Endothelial cell of umbilical vein (primary cell): ENCODE measurements around the gene MYBBP1A. TPM values are rescaled to one million over a fixed set of nuclear protein-coding genes. Genes with fewer than 3 reads are reported as not detected.

Experiments
- BruUV-seq: library from RNA; stranded (reverse); fragments of 400-500 nt; replicated peaks from 2 replicates; lab custom pipeline; 2021; lab: Mats Ljungman, UMichigan
- CTCF ChIA-PET: fragments of 300-600, 350-600 bp; sonication (Branson Sonifier 250); formaldehyde crosslinking; loops from one replicate; lab custom pipeline; 2021; ENCODE audit warnings: antibody characterized with exemption, inconsistent platforms; lab: Charles Lee
- POLR2A ChIA-PET: fragments of 300-600, 350-600 bp; sonication (Branson Sonifier 250); formaldehyde crosslinking; loops from one replicate; lab custom pipeline; 2021; ENCODE audit warnings: antibody characterized with exemption, inconsistent platforms; lab: Charles Lee
- DNase-seq: peaks from one replicate; pipeline ENCODE4 v3.0.0-alpha.2; 2011; ENCODE audit warnings: low read depth, low spot score
- FAIRE-seq: peaks from 2 replicates; lab custom pipeline; 2011; peaks lifted over from hg19 to GRCh38; lab: Jason Lieb, UNC
- H2AFZ ChIP-seq: 2 replicates; pipeline ENCODE4 v1.6.0; 2012; ENCODE audit warnings: low read depth, low read length, control low read depth, inconsistent platforms
- H3K27ac ChIP-seq: 2 replicates; pipeline ENCODE4 v1.5.1; 2011; ENCODE audit warnings: low read depth, mild to moderate bottlenecking, control low read depth, low read length, moderate library complexity; ENCODE audit not compliant: insufficient read depth
- H3K27me3 ChIP-seq, 2 experiments: 2 replicates each; pipeline versions ENCODE4 v1.6.0 to v1.6.1; 2011; ENCODE audit warnings: low read length in 2 of 2, mixed read lengths in 1 of 2; ENCODE audit not compliant: control insufficient read depth in 2 of 2, insufficient read depth in 2 of 2
- H3K36me3 ChIP-seq, 2 experiments: 2 replicates in 1 of 2; 3 replicates in 1 of 2; pipeline ENCODE4 v1.5.1; 2011; ENCODE audit warnings: low read length in 2 of 2, mild to moderate bottlenecking in 1 of 2, moderate library complexity in 1 of 2; ENCODE audit not compliant: control insufficient read depth in 2 of 2, insufficient read depth in 2 of 2; ENCODE audit errors: extremely low read depth in 1 of 2
- H3K4me1 ChIP-seq: 3 replicates; pipeline ENCODE4 v1.5.1; 2011; ENCODE audit warnings: mild to moderate bottlenecking, low read length; ENCODE audit not compliant: control insufficient read depth, insufficient read depth; ENCODE audit errors: extremely low read depth
- H3K4me2 ChIP-seq: 2 replicates; pipeline ENCODE4 v1.6.1; 2011; ENCODE audit warnings: low read length, control low read depth, mixed read lengths; ENCODE audit not compliant: insufficient read depth
- H3K4me3 ChIP-seq, 3 experiments: fragments of 200-600 bp in 1 of 3; sonication (generic), shearing (Covaris generic) in 1 of 3; replicated peaks in 1 of 3; 2 replicates each; pipeline ENCODE4 v1.5.1; 2011 to 2016; ENCODE audit warnings: control low read depth in 3 of 3, low read length in 3 of 3, mild to moderate bottlenecking in 2 of 3, inconsistent platforms in 1 of 3, low read depth in 1 of 3, moderate library complexity in 1 of 3; ENCODE audit not compliant: insufficient read depth in 1 of 3
- H3K79me2 ChIP-seq: 2 replicates; pipeline ENCODE4 v1.6.0; 2012; ENCODE audit warnings: low read length, inconsistent platforms; ENCODE audit not compliant: control insufficient read depth, insufficient read depth
- H3K9ac ChIP-seq: replicated peaks from 2 replicates; pipeline ENCODE3; 2011; ENCODE audit warnings: low read length, control low read depth; ENCODE audit not compliant: insufficient read depth; ENCODE audit errors: extremely low read depth
- H3K9me1 ChIP-seq: replicated peaks from 3 replicates; pipeline ENCODE4 v1.6.0; 2011; ENCODE audit warnings: mild to moderate bottlenecking, low read length; ENCODE audit not compliant: control insufficient read depth, insufficient read depth; ENCODE audit errors: extremely low read depth
- H3K9me3 ChIP-seq: replicated peaks from 2 replicates; pipeline ENCODE4 v1.5.1; 2012; ENCODE audit warnings: low read length, inconsistent platforms; ENCODE audit not compliant: control insufficient read depth, insufficient read depth
- H4K20me1 ChIP-seq: replicated peaks from 2 replicates; pipeline ENCODE3; 2011; ENCODE audit warnings: mild to moderate bottlenecking, low read length; ENCODE audit not compliant: control insufficient read depth, insufficient read depth; ENCODE audit errors: extremely low read depth
- CTCF ChIP-seq, 2 donors: IDR thresholded peaks; 1 replicate in 1 of 2; 2 replicates in 1 of 2; pipeline ENCODE4 v1.5.1; 2011; ENCODE audit warnings: low read length in 2 of 2, mild to moderate bottlenecking in 2 of 2, moderate library complexity in 2 of 2, control low read depth in 1 of 2, inconsistent platforms in 1 of 2, low read depth in 1 of 2; ENCODE audit not compliant: insufficient read depth in 1 of 2; ENCODE audit errors: extremely low read depth in 1 of 2
- EZH2 ChIP-seq: IDR thresholded peaks from 2 replicates; pipeline ENCODE4 v1.6.1; 2012; ENCODE audit warnings: borderline replicate concordance, low read depth, mild to moderate bottlenecking, moderate library complexity, low read length, inconsistent platforms; ENCODE audit not compliant: severe bottlenecking
- FOS ChIP-seq: IDR thresholded peaks from 2 replicates; pipeline ENCODE4 v1.6.1; 2011; ENCODE audit warnings: mild to moderate bottlenecking, low read length, moderate library complexity, borderline replicate concordance; ENCODE audit not compliant: insufficient read depth
- GATA2 ChIP-seq: IDR thresholded peaks from 2 replicates; pipeline ENCODE4 v1.7.0; 2011; ENCODE audit warnings: low read depth, mild to moderate bottlenecking, moderate library complexity, mixed read lengths, low read length; ENCODE audit not compliant: insufficient read length, insufficient read depth
- JUN ChIP-seq: IDR thresholded peaks from 2 replicates; pipeline ENCODE4 v1.6.1; 2011; ENCODE audit warnings: borderline replicate concordance, low read depth; ENCODE audit not compliant: insufficient read length, insufficient read depth
- MAX ChIP-seq: IDR thresholded peaks from 2 replicates; pipeline ENCODE4 v1.6.1; 2011; ENCODE audit not compliant: insufficient read depth, insufficient read length
- MYC ChIP-seq: IDR thresholded peaks from one replicate; pipeline ENCODE4 v1.6.1; 2011; ENCODE audit warnings: mild to moderate bottlenecking, low read depth, low read length
- POLR2A ChIP-seq: IDR thresholded peaks from 2 replicates; pipeline ENCODE4 v1.6.1; 2012; ENCODE audit warnings: low read depth, mild to moderate bottlenecking, control low read depth, low read length
- POLR2AphosphoS5 ChIP-seq: IDR thresholded peaks from 2 replicates; pipeline ENCODE4 v1.6.1; 2012; ENCODE audit warnings: low read depth, mild to moderate bottlenecking, control low read depth, low read length, moderate library complexity; ENCODE audit not compliant: insufficient read depth
- dilution Hi-C: fragments of 300-500 bp; cut with MboI; formaldehyde crosslinking; loops from one replicate; pipeline ENCODE4 v1.15.0; 2019; ENCODE audit warnings: low sequenced_read_pairs; ENCODE audit not compliant: extremely low pct_ligation_motif_present
- intact Hi-C: fragments of 100-400 bp; cut with micrococcal nuclease; formaldehyde crosslinking; loops from one replicate; pipeline ENCODE4 v1.10.0; 2022
- polyA plus RNA-seq, 4 experiments: library from polyadenylated mRNA; depleted of rRNA in 3 of 4; stranded (reverse) in 3 of 4; unstranded in 1 of 4; fragments of >200 nt; gene quantifications; 2 replicates each; pipeline versions ENCODE4 v1.2.1 to v1.2.3, GENCODE V29; 2011 to 2012; ENCODE audit warnings: missing spikeins in 1 of 4
- total RNA-seq: library from RNA; stranded (reverse); gene quantifications from 2 replicates; pipeline ENCODE4 v1.2.3, GENCODE V29; 2021

The MYBBP1A gene
- total and polyA plus RNA-seq, 2 donors (not counting 3 experiments of a cell fraction or from before 2014, with no cell fraction given) = 26.8 to 79.2 TPM

- POLR2A ChIA-PET = interaction anchor here (0.5 to 2.4 kb wide), 4 partner anchors 17 to 1686 kb away, joined by 3 to 8 read pairs (median 4); partner anchors contain the start of genes MYBBP1A and SPNS2
- dilution Hi-C loops (no loop called here), intact Hi-C loops (no loop called here)
- H3K4me2 ChIP-seq = no peak overlapping the region
- no peak for TF ChIP-seq POLR2AphosphoS5
- no peak for TF ChIP-seq GATA2
- no peak for TF ChIP-seq POLR2A
- no peak for TF ChIP-seq JUN
- TF ChIP-seq CTCF (IDR thresholded peaks at IDR 0.05; ENCODE audit: extremely low read depth in 1 of 2, insufficient read depth in 1 of 2, low read depth in 1 of 2, low read length in 2 of 2) = no peak
- no peak for TF ChIP-seq EZH2
- TF ChIP-seq MAX = no peak
- no peak for TF ChIP-seq FOS
- no peak for TF ChIP-seq MYC
- H3K9me3 ChIP-seq = no peaks in the 10 kb centered on the region
- H4K20me1 ChIP-seq = no peaks in the 10 kb centered on the region
- peaks cover 5 to 34% of the 10 kb centered on the region in 2 experiments for H3K36me3 ChIP-seq
- CTCF ChIA-PET = interaction anchor here (0.7 to 6.7 kb wide), 9 partner anchors 12 to 339 kb away, joined by 3 to 31 read pairs (median 5); partner anchors contain the start of genes MYBBP1A and SPNS2
- no peak overlapping the region for H3K4me3 ChIP-seq
- H3K27me3 ChIP-seq = no peaks in the 10 kb centered on the region
- H2AFZ ChIP-seq = no peak overlapping the region
- FAIRE-seq (peak; percentile 44), DNase-seq (no peak)
- no peaks in the 10 kb centered on the region for H3K9me1 ChIP-seq
- no peak overlapping the region for H3K9ac ChIP-seq
- no TSS peak for BruUV-seq
- H3K27ac ChIP-seq = no peak overlapping the region
- H3K79me2 ChIP-seq = no peaks in the 10 kb centered on the region
- H3K4me1 ChIP-seq = peaks cover 58% of the 10 kb centered on the region
Observed at GRCh38 chr17:4538236-4539002, 16.8 kb downstream of the MYBBP1A start.
